ENCODE results near the gene LDB1. TPM values are rescaled to one million over a fixed set of nuclear protein-coding genes. Genes with fewer than 3 reads are reported as not detected.
A peak's percentile ranks its signal among the peaks of the same experiment; 100 is the strongest.

Gene LDB1
- total and polyA plus RNA-seq, 4 donors: 2.4 to 51.9 (median 10.3) TPM

DNA sequence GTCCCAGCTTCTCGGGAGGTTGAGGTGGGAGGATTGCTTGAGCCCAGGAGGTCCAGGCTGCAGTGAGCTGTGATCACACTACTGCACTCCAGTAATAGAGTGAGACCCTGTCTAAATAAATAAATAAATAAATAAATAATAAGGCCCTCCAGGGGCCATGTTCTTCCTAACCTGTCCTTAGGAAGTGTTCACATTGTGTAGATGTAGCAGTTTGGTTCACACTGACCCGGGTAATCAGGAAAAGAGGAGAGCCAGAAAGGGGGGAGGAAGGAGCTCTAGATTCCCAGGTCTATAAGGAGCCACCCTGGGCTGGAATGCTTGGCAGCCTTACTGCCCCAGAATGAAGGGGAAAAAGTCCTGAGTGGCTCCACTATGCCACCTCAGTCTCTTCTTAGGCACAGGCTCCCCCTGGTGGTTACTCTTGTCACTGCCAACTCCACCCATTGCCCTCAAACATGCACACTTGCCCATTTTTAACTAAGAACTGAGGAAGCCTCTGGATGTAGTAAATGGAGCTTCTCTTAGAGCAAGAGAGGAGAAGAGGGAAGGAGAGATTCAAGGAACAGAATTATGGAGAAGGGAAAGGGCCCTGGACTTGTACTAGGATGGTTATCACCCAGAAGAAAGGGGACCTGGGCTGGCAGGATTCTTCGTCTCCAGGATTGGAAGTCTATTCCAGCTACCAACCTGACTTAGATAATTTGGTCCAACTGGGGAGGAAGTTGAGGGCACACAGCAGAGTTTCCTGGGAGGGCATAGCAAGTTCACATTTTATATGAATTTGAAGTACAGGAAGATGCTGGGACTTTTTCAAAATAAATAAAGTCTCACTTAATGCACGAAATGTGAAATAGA is 47.3 kb downstream of the LDB1 start:
- DNase-seq (ENCODE audit: low spot score): peak; percentile 86
- TF ChIP-seq, protein P1, sequence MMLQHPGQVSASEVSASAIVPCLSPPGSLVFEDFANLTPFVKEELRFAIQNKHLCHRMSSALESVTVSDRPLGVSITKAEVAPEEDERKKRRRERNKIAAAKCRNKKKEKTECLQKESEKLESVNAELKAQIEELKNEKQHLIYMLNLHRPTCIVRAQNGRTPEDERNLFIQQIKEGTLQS (IDR thresholded peaks at IDR 0.05): no peak
- TF ChIP-seq, protein P2, sequence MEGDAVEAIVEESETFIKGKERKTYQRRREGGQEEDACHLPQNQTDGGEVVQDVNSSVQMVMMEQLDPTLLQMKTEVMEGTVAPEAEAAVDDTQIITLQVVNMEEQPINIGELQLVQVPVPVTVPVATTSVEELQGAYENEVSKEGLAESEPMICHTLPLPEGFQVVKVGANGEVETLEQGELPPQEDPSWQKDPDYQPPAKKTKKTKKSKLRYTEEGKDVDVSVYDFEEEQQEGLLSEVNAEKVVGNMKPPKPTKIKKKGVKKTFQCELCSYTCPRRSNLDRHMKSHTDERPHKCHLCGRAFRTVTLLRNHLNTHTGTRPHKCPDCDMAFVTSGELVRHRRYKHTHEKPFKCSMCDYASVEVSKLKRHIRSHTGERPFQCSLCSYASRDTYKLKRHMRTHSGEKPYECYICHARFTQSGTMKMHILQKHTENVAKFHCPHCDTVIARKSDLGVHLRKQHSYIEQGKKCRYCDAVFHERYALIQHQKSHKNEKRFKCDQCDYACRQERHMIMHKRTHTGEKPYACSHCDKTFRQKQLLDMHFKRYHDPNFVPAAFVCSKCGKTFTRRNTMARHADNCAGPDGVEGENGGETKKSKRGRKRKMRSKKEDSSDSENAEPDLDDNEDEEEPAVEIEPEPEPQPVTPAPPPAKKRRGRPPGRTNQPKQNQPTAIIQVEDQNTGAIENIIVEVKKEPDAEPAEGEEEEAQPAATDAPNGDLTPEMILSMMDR (IDR thresholded peaks at IDR 0.05; ENCODE audit: low read depth, low read length, missing input control): peak; percentile 93
- TF ChIP-seq HNF4A (conservative IDR thresholded peaks at IDR 0.05) (no peak), JUND (IDR thresholded peaks at IDR 0.05) (no peak), RAD21 (IDR thresholded peaks at IDR 0.05) (peak; percentile 90 to 92), GABPA (IDR thresholded peaks at IDR 0.05 in 1 of 2, conservative IDR thresholded peaks at IDR 0.05 in 1 of 2) (no peak), NR2F2 (IDR thresholded peaks at IDR 0.05) (no peak), RXRA (IDR thresholded peaks at IDR 0.05) (no peak)
- TF ChIP-seq, protein P3, sequence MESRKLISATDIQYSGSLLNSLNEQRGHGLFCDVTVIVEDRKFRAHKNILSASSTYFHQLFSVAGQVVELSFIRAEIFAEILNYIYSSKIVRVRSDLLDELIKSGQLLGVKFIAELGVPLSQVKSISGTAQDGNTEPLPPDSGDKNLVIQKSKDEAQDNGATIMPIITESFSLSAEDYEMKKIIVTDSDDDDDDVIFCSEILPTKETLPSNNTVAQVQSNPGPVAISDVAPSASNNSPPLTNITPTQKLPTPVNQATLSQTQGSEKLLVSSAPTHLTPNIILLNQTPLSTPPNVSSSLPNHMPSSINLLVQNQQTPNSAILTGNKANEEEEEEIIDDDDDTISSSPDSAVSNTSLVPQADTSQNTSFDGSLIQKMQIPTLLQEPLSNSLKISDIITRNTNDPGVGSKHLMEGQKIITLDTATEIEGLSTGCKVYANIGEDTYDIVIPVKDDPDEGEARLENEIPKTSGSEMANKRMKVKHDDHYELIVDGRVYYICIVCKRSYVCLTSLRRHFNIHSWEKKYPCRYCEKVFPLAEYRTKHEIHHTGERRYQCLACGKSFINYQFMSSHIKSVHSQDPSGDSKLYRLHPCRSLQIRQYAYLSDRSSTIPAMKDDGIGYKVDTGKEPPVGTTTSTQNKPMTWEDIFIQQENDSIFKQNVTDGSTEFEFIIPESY (IDR thresholded peaks at IDR 0.05): no peak

DNA sequence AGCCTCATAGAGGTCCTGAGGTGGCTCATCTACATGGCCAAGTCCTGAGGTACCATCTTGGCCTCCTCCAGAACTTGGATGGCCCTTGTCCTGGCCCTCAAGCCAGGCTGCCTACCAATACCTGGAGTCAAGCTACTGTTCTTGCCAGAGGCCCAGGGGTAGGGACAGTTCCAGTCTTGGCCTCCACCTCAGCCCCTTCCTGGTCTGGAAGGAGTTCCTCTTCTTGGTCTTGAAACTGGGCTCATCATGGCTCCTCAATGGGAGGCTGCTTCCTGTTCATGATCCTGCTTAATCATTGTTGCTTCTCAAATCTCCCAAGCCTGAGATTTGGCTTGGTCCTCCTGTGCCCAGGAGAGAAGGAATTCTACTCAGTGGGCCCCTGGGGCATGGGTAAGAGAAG is 51.1 kb downstream of the LDB1 start:
- no peaks in the 10 kb centered on the region for H3K9me3 ChIP-seq (ENCODE audit: control insufficient read depth in 4 of 4, low read length in 3 of 4)
- H3K9ac ChIP-seq (ENCODE audit: low read depth in 1 of 2, low read length in 2 of 2): no peak overlapping the region
- H3K27me3 ChIP-seq (ENCODE audit: control insufficient read depth in 4 of 4, insufficient read depth in 4 of 4, low read length in 3 of 4): no peaks in the 10 kb centered on the region
- H3K27ac ChIP-seq (ENCODE audit: low read depth in 1 of 2, low read length in 2 of 2): no peak overlapping the region
- no peak overlapping the region for H3K4me3 ChIP-seq (ENCODE audit: low read depth in 1 of 3, low read length in 3 of 3)
- peaks cover 0 to 2% (median 0%) of the 10 kb centered on the region in 4 donors for H3K36me3 ChIP-seq (ENCODE audit: control insufficient read depth in 4 of 4, insufficient read depth in 3 of 4, low read depth in 1 of 4, low read length in 3 of 4)
- H3K4me1 ChIP-seq (ENCODE audit: control insufficient read depth in 4 of 4, insufficient read depth in 4 of 4, low read length in 3 of 4): peaks cover 11 to 22% (median 15%) of the 10 kb centered on the region in 4 donors
- no peak for DNase-seq (ENCODE audit: low spot score)
- TF ChIP-seq, protein P1 (IDR thresholded peaks at IDR 0.05): no peak
- TF ChIP-seq GABPA (IDR thresholded peaks at IDR 0.05 in 1 of 2, conservative IDR thresholded peaks at IDR 0.05 in 1 of 2) (no peak), NR2F2 (IDR thresholded peaks at IDR 0.05) (no peak), YY1 (IDR thresholded peaks at IDR 0.05) (no peak), RAD21 (IDR thresholded peaks at IDR 0.05) (no peak), FOXA1 (IDR thresholded peaks at IDR 0.05) (no peak), HNF4G (IDR thresholded peaks at IDR 0.05) (no peak), JUND (IDR thresholded peaks at IDR 0.05) (no peak), HNF4A (conservative IDR thresholded peaks at IDR 0.05) (no peak), SP1 (IDR thresholded peaks at IDR 0.05) (no peak), EGR1 (IDR thresholded peaks at IDR 0.05; ENCODE audit: low read depth in 2 of 2) (no peak), TAF1 (conservative IDR thresholded peaks at IDR 0.05) (no peak), RXRA (IDR thresholded peaks at IDR 0.05) (no peak)
- TF ChIP-seq, protein P3 (IDR thresholded peaks at IDR 0.05): no peak
- TF ChIP-seq, protein P2 (IDR thresholded peaks at IDR 0.05; ENCODE audit: low read depth, low read length, missing input control): no peak
- TF ChIP-seq, protein P4, sequence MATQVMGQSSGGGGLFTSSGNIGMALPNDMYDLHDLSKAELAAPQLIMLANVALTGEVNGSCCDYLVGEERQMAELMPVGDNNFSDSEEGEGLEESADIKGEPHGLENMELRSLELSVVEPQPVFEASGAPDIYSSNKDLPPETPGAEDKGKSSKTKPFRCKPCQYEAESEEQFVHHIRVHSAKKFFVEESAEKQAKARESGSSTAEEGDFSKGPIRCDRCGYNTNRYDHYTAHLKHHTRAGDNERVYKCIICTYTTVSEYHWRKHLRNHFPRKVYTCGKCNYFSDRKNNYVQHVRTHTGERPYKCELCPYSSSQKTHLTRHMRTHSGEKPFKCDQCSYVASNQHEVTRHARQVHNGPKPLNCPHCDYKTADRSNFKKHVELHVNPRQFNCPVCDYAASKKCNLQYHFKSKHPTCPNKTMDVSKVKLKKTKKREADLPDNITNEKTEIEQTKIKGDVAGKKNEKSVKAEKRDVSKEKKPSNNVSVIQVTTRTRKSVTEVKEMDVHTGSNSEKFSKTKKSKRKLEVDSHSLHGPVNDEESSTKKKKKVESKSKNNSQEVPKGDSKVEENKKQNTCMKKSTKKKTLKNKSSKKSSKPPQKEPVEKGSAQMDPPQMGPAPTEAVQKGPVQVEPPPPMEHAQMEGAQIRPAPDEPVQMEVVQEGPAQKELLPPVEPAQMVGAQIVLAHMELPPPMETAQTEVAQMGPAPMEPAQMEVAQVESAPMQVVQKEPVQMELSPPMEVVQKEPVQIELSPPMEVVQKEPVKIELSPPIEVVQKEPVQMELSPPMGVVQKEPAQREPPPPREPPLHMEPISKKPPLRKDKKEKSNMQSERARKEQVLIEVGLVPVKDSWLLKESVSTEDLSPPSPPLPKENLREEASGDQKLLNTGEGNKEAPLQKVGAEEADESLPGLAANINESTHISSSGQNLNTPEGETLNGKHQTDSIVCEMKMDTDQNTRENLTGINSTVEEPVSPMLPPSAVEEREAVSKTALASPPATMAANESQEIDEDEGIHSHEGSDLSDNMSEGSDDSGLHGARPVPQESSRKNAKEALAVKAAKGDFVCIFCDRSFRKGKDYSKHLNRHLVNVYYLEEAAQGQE (IDR thresholded peaks at IDR 0.05): no peak
- TF ChIP-seq, protein P5, sequence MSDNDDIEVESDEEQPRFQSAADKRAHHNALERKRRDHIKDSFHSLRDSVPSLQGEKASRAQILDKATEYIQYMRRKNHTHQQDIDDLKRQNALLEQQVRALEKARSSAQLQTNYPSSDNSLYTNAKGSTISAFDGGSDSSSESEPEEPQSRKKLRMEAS (IDR thresholded peaks at IDR 0.05): no peak

More for the DNA sequence above, 47.3 kb downstream of the LDB1 start:
- Histone ChIP-seq H3K4me3 (ENCODE audit: low read depth in 1 of 3, low read length in 3 of 3) (no peak overlapping the region), H3K36me3 (ENCODE audit: control insufficient read depth in 4 of 4, insufficient read depth in 3 of 4, low read depth in 1 of 4, low read length in 3 of 4) (peaks cover 0 to under 1% (median 0%) of the 10 kb centered on the region in 4 donors), H3K27ac (ENCODE audit: low read depth in 1 of 2, low read length in 2 of 2) (no peak overlapping the region), H3K27me3 (ENCODE audit: control insufficient read depth in 4 of 4, insufficient read depth in 4 of 4, low read length in 3 of 4) (no peaks in the 10 kb centered on the region), H3K4me1 (ENCODE audit: control insufficient read depth in 4 of 4, insufficient read depth in 4 of 4, low read length in 3 of 4) (no peaks in the 10 kb centered on the region), H3K9ac (ENCODE audit: low read depth in 1 of 2, low read length in 2 of 2) (no peak overlapping the region), H3K9me3 (ENCODE audit: control insufficient read depth in 4 of 4, low read length in 3 of 4) (no peaks in the 10 kb centered on the region)
- WGBS: 82% methylated on average over 4 of the region's 4 CpGs

All from liver (tissue), 9 donors.